ENCODE data around the gene ZSCAN1.

Gene ZSCAN1

DNA sequence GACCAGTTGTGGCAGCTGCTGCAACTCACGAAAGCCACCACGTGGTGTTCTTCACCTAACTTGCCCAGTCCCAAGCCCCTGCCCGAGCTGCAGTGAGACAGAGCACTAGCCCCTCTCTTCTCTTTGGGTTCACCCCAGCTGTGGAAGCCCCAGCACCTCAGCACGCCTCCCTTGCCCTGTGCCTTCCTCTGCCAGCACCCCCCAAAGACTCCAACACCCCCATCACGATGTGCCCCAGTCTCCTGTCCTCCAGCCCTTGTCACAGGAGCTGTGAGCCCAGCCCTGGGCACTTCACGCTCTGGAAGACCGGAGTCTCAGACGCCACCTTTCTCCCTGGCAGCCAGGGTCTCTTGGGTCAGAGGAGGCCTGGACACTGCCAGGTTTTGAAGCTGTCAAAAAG lies 23.0 kb downstream of the ZSCAN1 start:
- H3K4me3 ChIP-seq (ENCODE audit: low read depth, low read length): no peak overlapping the region
- TF ChIP-seq, protein P1, sequence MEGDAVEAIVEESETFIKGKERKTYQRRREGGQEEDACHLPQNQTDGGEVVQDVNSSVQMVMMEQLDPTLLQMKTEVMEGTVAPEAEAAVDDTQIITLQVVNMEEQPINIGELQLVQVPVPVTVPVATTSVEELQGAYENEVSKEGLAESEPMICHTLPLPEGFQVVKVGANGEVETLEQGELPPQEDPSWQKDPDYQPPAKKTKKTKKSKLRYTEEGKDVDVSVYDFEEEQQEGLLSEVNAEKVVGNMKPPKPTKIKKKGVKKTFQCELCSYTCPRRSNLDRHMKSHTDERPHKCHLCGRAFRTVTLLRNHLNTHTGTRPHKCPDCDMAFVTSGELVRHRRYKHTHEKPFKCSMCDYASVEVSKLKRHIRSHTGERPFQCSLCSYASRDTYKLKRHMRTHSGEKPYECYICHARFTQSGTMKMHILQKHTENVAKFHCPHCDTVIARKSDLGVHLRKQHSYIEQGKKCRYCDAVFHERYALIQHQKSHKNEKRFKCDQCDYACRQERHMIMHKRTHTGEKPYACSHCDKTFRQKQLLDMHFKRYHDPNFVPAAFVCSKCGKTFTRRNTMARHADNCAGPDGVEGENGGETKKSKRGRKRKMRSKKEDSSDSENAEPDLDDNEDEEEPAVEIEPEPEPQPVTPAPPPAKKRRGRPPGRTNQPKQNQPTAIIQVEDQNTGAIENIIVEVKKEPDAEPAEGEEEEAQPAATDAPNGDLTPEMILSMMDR (IDR thresholded peaks at IDR 0.05; ENCODE audit: low read depth, low read length, missing control alignments): no peak
- in situ Hi-C loops (cut with HindIII; ENCODE audit: low sequenced_read_pairs): no loop called here
- no peak for DNase-seq (ENCODE audit: low read depth)

- TF ChIP-seq, protein P1 (IDR thresholded peaks at IDR 0.05; ENCODE audit: low read depth, low read length, missing control alignments): no peak
- no peak for DNase-seq (ENCODE audit: low read depth)
- in situ Hi-C loops (cut with HindIII; ENCODE audit: low sequenced_read_pairs): no loop called here
- peak overlapping the region; percentile 47 for H3K4me3 ChIP-seq (ENCODE audit: low read depth, low read length)
Observed at GRCh38 chr19:58058467-58058866, 24.6 kb downstream of the ZSCAN1 start.

GRCh38 chr19:58059003-58059670 lies 25.3 kb downstream of the ZSCAN1 start, which contains the start of gene ZNF135:
ZNF135 (plus strand) TSS chr19:58059282; CDS start chr19:58060003, 721 bp downstream.
- peak; percentile 15 for DNase-seq (ENCODE audit: low read depth)
- TF ChIP-seq, protein P1 (IDR thresholded peaks at IDR 0.05; ENCODE audit: low read depth, low read length, missing control alignments): no peak
- in situ Hi-C loops (cut with HindIII; ENCODE audit: low sequenced_read_pairs): no loop called here
- H3K4me3 ChIP-seq (ENCODE audit: low read depth, low read length): peak within 1 kb of the TSS; percentile 47

DNA sequence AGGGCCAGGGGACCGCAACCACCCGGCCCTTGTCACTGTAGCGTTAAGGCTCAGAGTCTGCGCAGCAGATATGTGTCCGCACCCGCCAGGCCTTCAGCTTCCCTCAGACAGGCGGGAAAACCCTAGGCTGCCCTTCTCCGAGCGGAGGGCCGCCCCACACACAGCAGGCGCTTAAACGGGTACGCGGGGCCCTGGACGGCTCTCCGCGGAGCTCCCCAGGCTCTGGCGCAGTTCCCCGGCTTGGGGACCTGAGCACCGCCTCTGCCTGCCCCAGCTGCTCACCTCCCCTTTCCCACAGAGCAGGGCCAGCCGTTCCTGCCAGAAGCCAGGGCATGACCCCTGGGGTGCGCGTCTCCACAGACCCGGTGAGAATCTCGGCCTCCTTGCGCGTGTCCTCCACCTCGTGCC lies 25.9 kb downstream of the ZSCAN1 start:
- TF ChIP-seq, protein P1 (IDR thresholded peaks at IDR 0.05; ENCODE audit: low read depth, low read length, missing control alignments): no peak
- in situ Hi-C loops (cut with HindIII; ENCODE audit: low sequenced_read_pairs): no loop called here
- peak overlapping the region; percentile 47 for H3K4me3 ChIP-seq (ENCODE audit: low read depth, low read length)
- no peak for DNase-seq (ENCODE audit: low read depth)

GRCh38 chr19:58060231-58060630 lies 26.4 kb downstream of the ZSCAN1 start:
- H3K4me3 ChIP-seq (ENCODE audit: low read depth, low read length): no peak overlapping the region
- in situ Hi-C loops (cut with HindIII; ENCODE audit: low sequenced_read_pairs): no loop called here
- no peak for DNase-seq (ENCODE audit: low read depth)
- TF ChIP-seq, protein P1 (IDR thresholded peaks at IDR 0.05; ENCODE audit: low read depth, low read length, missing control alignments): no peak

GRCh38 chr19:58063712-58064111 lies 29.9 kb downstream of the ZSCAN1 start:
- no peak overlapping the region for H3K4me3 ChIP-seq (ENCODE audit: low read depth, low read length)
- TF ChIP-seq, protein P1 (IDR thresholded peaks at IDR 0.05; ENCODE audit: low read depth, low read length, missing control alignments): no peak
- in situ Hi-C loops (cut with HindIII; ENCODE audit: low sequenced_read_pairs): no loop called here
- DNase-seq (ENCODE audit: low read depth): no peak

All from astrocyte of the cerebellum (primary cell).